ENCODE results near the gene CNOT8. TPM values are rescaled to one million over a fixed set of nuclear protein-coding genes. Genes with fewer than 3 reads are reported as not detected.

CNOT8 gene
- total RNA-seq, 1 donor: 60.5 TPM

GRCh38 chr5:154878642-154879335 lies 20.4 kb downstream of the CNOT8 start:
- TF ChIP-seq CTCF (IDR thresholded peaks at IDR 0.05; ENCODE audit: insufficient read depth, low read depth, low read length): no peak
- H3K4me3 ChIP-seq (ENCODE audit: low read depth, low read length): no peak overlapping the region
- no peak for DNase-seq (ENCODE audit: low read depth)

GRCh38 chr5:154881986-154882385 lies 23.6 kb downstream of the CNOT8 start:
- no peak for DNase-seq (ENCODE audit: low read depth)
- no peak for TF ChIP-seq CTCF (IDR thresholded peaks at IDR 0.05; ENCODE audit: insufficient read depth, low read depth, low read length)
- no peak overlapping the region for H3K4me3 ChIP-seq (ENCODE audit: low read depth, low read length)

DNA sequence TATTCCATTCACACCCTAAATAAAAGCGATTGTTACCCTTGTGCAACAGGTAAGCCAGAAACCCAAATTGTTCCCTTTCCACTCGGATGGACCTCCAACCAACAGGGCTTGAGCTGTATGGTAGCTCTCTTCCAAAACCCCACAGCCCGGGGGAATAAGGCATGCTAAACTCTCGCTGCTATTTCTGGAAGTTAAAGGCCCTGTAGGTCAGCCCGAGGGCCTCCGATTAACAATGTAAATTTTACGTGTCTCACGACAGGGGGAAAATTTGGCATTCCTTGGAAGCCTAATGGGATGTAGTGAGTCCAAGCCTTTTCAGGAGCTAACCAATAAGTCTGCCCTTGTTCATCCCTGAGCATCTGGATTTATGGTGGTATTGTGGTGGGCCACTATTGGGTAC lies 26.0 kb downstream of the CNOT8 start:
- H3K4me3 ChIP-seq (ENCODE audit: low read depth, low read length): no peak overlapping the region
- no peak for TF ChIP-seq CTCF (IDR thresholded peaks at IDR 0.05; ENCODE audit: insufficient read depth, low read depth, low read length)
- DNase-seq (ENCODE audit: low read depth): no peak

- no peak overlapping the region for H3K4me3 ChIP-seq (ENCODE audit: low read depth, low read length)
- DNase-seq (ENCODE audit: low read depth): no peak
- TF ChIP-seq CTCF (IDR thresholded peaks at IDR 0.05; ENCODE audit: insufficient read depth, low read depth, low read length): no peak
These were observed 27.0 kb downstream of the CNOT8 start for GRCh38 chr5:154885439-154885838.

DNA sequence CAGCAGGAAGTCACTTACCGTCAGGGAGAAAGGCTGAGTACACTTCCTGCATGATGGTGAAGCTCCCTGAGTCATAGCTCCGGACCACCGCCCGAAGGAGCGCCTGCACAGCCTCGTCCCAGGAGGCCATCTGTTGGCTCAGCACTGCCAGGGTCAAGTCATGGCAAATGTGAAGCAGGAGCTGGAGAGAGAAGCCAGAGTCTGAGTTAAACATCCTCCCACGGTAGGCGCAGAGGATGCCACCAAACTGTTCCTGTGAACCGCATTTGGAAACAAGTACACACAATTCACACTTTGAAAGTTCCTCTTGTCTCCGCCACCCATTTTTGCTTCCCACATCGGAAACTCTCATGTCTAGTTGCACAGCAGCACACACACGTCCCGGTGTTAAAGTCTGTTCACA lies 33.9 kb downstream of the CNOT8 start:
- no peak for DNase-seq (ENCODE audit: low read depth)
- no peak overlapping the region for H3K4me3 ChIP-seq (ENCODE audit: low read depth, low read length)
- TF ChIP-seq CTCF (IDR thresholded peaks at IDR 0.05; ENCODE audit: insufficient read depth, low read depth, low read length): no peak

- no peak overlapping the region for H3K4me3 ChIP-seq (ENCODE audit: low read depth, low read length)
- no peak for DNase-seq (ENCODE audit: low read depth)
- no peak for TF ChIP-seq CTCF (IDR thresholded peaks at IDR 0.05; ENCODE audit: insufficient read depth, low read depth, low read length)
These were observed 35.0 kb downstream of the CNOT8 start for GRCh38 chr5:154893381-154893780.

Measured in fibroblast of villous mesenchyme (primary cell).